IMR-90 (cell line): ENCODE data around the gene NLGN1.

Experiments
- BHLHE40 ChIP-seq: fragments of 150-350 bp; IDR thresholded peaks from 2 replicates; pipeline ENCODE4 v1.6.1; 2016; ENCODE audit warnings: mild to moderate bottlenecking, low read depth, low read length
- POLR2A ChIP-seq: IDR thresholded peaks from 2 replicates; pipeline ENCODE4 v1.6.1; 2012; ENCODE audit warnings: mild to moderate bottlenecking, low read depth, low read length

DNA sequence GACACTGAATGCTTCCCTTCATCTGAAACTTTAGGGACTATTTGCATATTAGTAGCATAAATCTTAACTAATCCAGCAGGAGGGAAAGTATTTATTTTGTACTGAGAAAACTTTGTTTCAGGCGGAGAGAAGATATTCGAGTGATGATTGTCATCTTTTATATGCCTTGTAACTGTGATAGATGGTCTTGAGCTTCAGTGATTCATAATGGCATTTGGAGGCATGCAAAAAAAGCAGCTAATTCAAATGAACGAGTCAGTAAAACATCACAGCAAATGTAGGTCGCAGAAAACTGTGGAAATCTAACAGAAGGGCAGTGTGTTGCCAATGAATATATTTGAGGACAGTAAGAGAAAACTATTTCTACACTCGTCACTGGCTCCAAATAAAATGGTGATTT, 817.9 kb downstream of the NLGN1 start:
- no peak for TF ChIP-seq POLR2A
- no peak for TF ChIP-seq BHLHE40
